Measurements from ENCODE around the gene EPC2. TPM values are rescaled to one million over a fixed set of nuclear protein-coding genes. Genes with fewer than 3 reads are reported as not detected.
A peak's percentile ranks its signal among the peaks of the same experiment; 100 is the strongest.
"Not testable (repeated sequence)": the region's sequence is repeated elsewhere in the genome, so short reads cannot be mapped to it uniquely, and the experiment has no call there.

The EPC2 gene
- total RNA-seq, 6 experiments from 2014 or later = 7.7 to 13.3 (median 8.8) TPM

- WGBS (ENCODE audit: insufficient coverage, low coverage, low lambda C conversion rate, missing lambda C conversion rate) = 62% methylated on average over 1 of the region's 1 CpG
These were observed 26.2 kb downstream of the EPC2 start for GRCh38 chr2:148670773-148671172.

GRCh38 chr2:148674063-148675020 lies 29.8 kb downstream of the EPC2 start:
- ATAC-seq = peak; percentile 63 to 78 (median 76)
- TF ChIP-seq POLR2A (IDR thresholded peaks at IDR 0.05) (no peak), CTCF (IDR thresholded peaks at IDR 0.05) (peak; percentile 40 to 55 (median 42))
- H3K4me3 ChIP-seq = no peak overlapping the region
- no peaks in the 10 kb centered on the region for H3K36me3 ChIP-seq
- H3K9me3 ChIP-seq = no peaks in the 10 kb centered on the region
- WGBS (ENCODE audit: insufficient coverage, low coverage, low lambda C conversion rate, missing lambda C conversion rate) = 74% methylated on average over 2 of the region's 2 CpGs
- intact Hi-C loops (cut with DNase I) = no loop called here
- H3K4me1 ChIP-seq = peaks cover 0 to 11% (median 0%) of the 10 kb centered on the region in 4 donors
- no peaks in the 10 kb centered on the region for H3K27me3 ChIP-seq
- DNase-seq = no peak
- no peak overlapping the region for H3K27ac ChIP-seq

More at GRCh38 chr2:148670773-148671172, 26.2 kb downstream of the EPC2 start:
- peaks cover 0 to 15% (median 0%) of the 10 kb centered on the region in 4 donors for H3K4me1 ChIP-seq
- DNase-seq = no peak
- intact Hi-C loops (cut with DNase I) = no loop called here
- H3K27me3 ChIP-seq = no peaks in the 10 kb centered on the region
- no peaks in the 10 kb centered on the region for H3K9me3 ChIP-seq
- no peak for TF ChIP-seq CTCF (IDR thresholded peaks at IDR 0.05)
- TF ChIP-seq POLR2A (IDR thresholded peaks at IDR 0.05) = no peak
- H3K4me3 ChIP-seq = no peak overlapping the region
- H3K27ac ChIP-seq = no peak overlapping the region
- no peaks in the 10 kb centered on the region for H3K36me3 ChIP-seq
- ATAC-seq = no peak

GRCh38 chr2:148675708-148676107 lies 31.2 kb downstream of the EPC2 start:
- Histone ChIP-seq H3K4me3 (no peak overlapping the region), H3K27ac (no peak overlapping the region), H3K27me3 (no peaks in the 10 kb centered on the region), H3K4me1 (peaks cover 0 to 16% (median 0%) of the 10 kb centered on the region in 4 donors), H3K36me3 (no peaks in the 10 kb centered on the region), H3K9me3 (no peaks in the 10 kb centered on the region)
- TF ChIP-seq POLR2A (IDR thresholded peaks at IDR 0.05) (no peak), CTCF (IDR thresholded peaks at IDR 0.05) (no peak)
- WGBS (ENCODE audit: insufficient coverage, low coverage, low lambda C conversion rate, missing lambda C conversion rate) = 47% methylated on average over 4 of the region's 4 CpGs
- intact Hi-C loops (cut with DNase I) = no loop called here
- ATAC-seq = peak in 1 of 4 donors; percentile 31
- no peak for DNase-seq

GRCh38 chr2:148678302-148679179 lies 34.0 kb downstream of the EPC2 start:
- H3K27me3 ChIP-seq; DNase-seq; H3K27ac ChIP-seq; H3K9me3 ChIP-seq; H3K36me3 ChIP-seq; H3K4me3 ChIP-seq; ATAC-seq; intact Hi-C loops (cut with DNase I): not testable (repeated sequence)
- H3K4me1 ChIP-seq = peaks cover 0 to 16% (median 0%) of the 10 kb centered on the region in 4 donors
- WGBS (ENCODE audit: insufficient coverage, low coverage, low lambda C conversion rate, missing lambda C conversion rate) = 97% methylated on average over 6 of the region's 31 CpGs
